Uterus (tissue), 4 donors: Measurements from ENCODE around the gene RHEB. TPM values are rescaled to one million over a fixed set of nuclear protein-coding genes. Genes with fewer than 3 reads are reported as not detected.

Experiments used
- DNase-seq, 2 donors: peaks; one replicate each; pipeline ENCODE4 v3.0.0-alpha.2; 2019 to 2020
- H3K27ac ChIP-seq, 2 donors: fragments of 200-600 bp; sonication (generic); 1 replicate in 1 of 2; 2 replicates in 1 of 2; pipeline ENCODE4 v1.5.1; 2016 to 2018
- H3K27me3 ChIP-seq, 2 donors: fragments of 200-600 bp; sonication (generic); one replicate each; pipeline ENCODE4 v1.5.1; 2018 to 2019; ENCODE audit warnings: control low read depth in 1 of 2
- H3K36me3 ChIP-seq, 2 donors: fragments of 200-600 bp; sonication (generic); one replicate each; pipeline ENCODE4 v1.5.1; 2019; ENCODE audit warnings: control low read depth in 1 of 2
- H3K4me1 ChIP-seq, 2 donors: fragments of 200-600 bp; sonication (generic); one replicate each; pipeline ENCODE4 v1.5.1; 2018 to 2019; ENCODE audit warnings: control low read depth in 1 of 2
- H3K4me3 ChIP-seq, 2 donors: fragments of 200-600 bp; sonication (generic); 1 replicate in 1 of 2; 2 replicates in 1 of 2; pipeline ENCODE4 v1.5.1; 2018 to 2019; ENCODE audit warnings: mild to moderate bottlenecking in 1 of 2
- H3K9me3 ChIP-seq, 2 donors: fragments of 200-600 bp; sonication (generic); one replicate each; pipeline ENCODE4 v1.5.1; 2019; ENCODE audit warnings: control low read depth in 1 of 2
- CTCF ChIP-seq, 4 experiments: fragments of 200-600 bp in 2 of 4; fragments of 450-650 bp in 2 of 4; sonication (generic) in 2 of 4; IDR thresholded peaks; one replicate each; pipeline ENCODE4 v1.5.1; 2016 to 2019; ENCODE audit warnings: antibody characterized with exemption in 4 of 4, mild to moderate bottlenecking in 2 of 4, moderate library complexity in 1 of 4
- POLR2A ChIP-seq, 2 donors: fragments of 450-650 bp; IDR thresholded peaks; one replicate each; pipeline ENCODE4 v1.6.1; 2016; ENCODE audit warnings: antibody characterized with exemption in 2 of 2, mild to moderate bottlenecking in 1 of 2, moderate library complexity in 1 of 2
- intact Hi-C: fragments of 100-400 bp; cut with DNase I; formaldehyde crosslinking; loops from one replicate; pipeline ENCODE4 v1.15.1; 2023; ENCODE audit warnings: low total_unique reads
- total RNA-seq, 4 donors: library from RNA; depleted of rRNA in 3 of 4; stranded (reverse); fragments of >200 nt in 3 of 4; gene quantifications; one replicate each; pipeline versions ENCODE4 v1.1.0 to v1.2.4, GENCODE V29; 2014 to 2023
- donor health status: DM: yes; HTN: yes; CAD: no.

Gene RHEB
- total RNA-seq, 4 donors from 2014 or later: 69.2 to 135 (median 102) TPM

- no peaks in the 10 kb centered on the region for H3K9me3 ChIP-seq
- DNase-seq: peak; percentile 55 to 69
- H3K4me3 ChIP-seq: no peak overlapping the region
- H3K27me3 ChIP-seq: no peaks in the 10 kb centered on the region
- intact Hi-C loops: no loop called here
- H3K36me3 ChIP-seq: no peaks in the 10 kb centered on the region
- H3K4me1 ChIP-seq: peaks cover 11 to 18% of the 10 kb centered on the region in 2 donors
- peak overlapping the region; percentile 91 for H3K27ac ChIP-seq
- no peak for TF ChIP-seq CTCF (IDR thresholded peaks at IDR 0.05)
- TF ChIP-seq POLR2A (IDR thresholded peaks at IDR 0.05): no peak
Observed at GRCh38 chr7:151440799-151441445, 78.8 kb downstream of the RHEB start.

- Histone ChIP-seq H3K27me3 (no peaks in the 10 kb centered on the region), H3K4me3 (peak within 1 kb of the TSS in 1 of 2 donors; percentile 12), H3K4me1 (peaks cover 11 to 18% of the 10 kb centered on the region in 2 donors), H3K36me3 (no peaks in the 10 kb centered on the region), H3K9me3 (no peaks in the 10 kb centered on the region), H3K27ac (peak within 1 kb of the TSS; percentile 91)
- TF ChIP-seq CTCF (IDR thresholded peaks at IDR 0.05) (no peak), POLR2A (IDR thresholded peaks at IDR 0.05) (no peak)
- DNase-seq: peak in 1 of 2 donors; percentile 19
- intact Hi-C loops: no loop called here
Observed at GRCh38 chr7:151439855-151440798, 79.6 kb downstream of the RHEB start, which contains the start of gene CRYGN. Gene CRYGN (minus strand): TSS chr7:151440141. CDS start chr7:151439917, 224 bp downstream.

- H3K27ac ChIP-seq: peak overlapping the region; percentile 79 to 91
- no peaks in the 10 kb centered on the region for H3K9me3 ChIP-seq
- H3K27me3 ChIP-seq: no peaks in the 10 kb centered on the region
- H3K4me1 ChIP-seq: peaks cover 11 to 18% of the 10 kb centered on the region in 2 donors
- peak in 1 of 2 donors; percentile 9 for DNase-seq
- H3K4me3 ChIP-seq: no peak overlapping the region
- no peak for TF ChIP-seq CTCF (IDR thresholded peaks at IDR 0.05)
- TF ChIP-seq POLR2A (IDR thresholded peaks at IDR 0.05): no peak
- H3K36me3 ChIP-seq: no peaks in the 10 kb centered on the region
- intact Hi-C loops: no loop called here
Observed at GRCh38 chr7:151438864-151439601, 80.7 kb downstream of the RHEB start.

GRCh38 chr7:151437866-151438516 is 81.7 kb downstream of the RHEB start:
- Histone ChIP-seq H3K27ac (peak overlapping the region; percentile 77 to 79), H3K36me3 (no peaks in the 10 kb centered on the region), H3K4me1 (peaks cover 11 to 18% of the 10 kb centered on the region in 2 donors), H3K27me3 (no peaks in the 10 kb centered on the region), H3K4me3 (no peak overlapping the region), H3K9me3 (no peaks in the 10 kb centered on the region)
- no peak for DNase-seq
- intact Hi-C loops: no loop called here
- TF ChIP-seq POLR2A (IDR thresholded peaks at IDR 0.05) (no peak), CTCF (IDR thresholded peaks at IDR 0.05) (no peak)
